ENCODE results near the gene METTL16.

Gene METTL16

DNA sequence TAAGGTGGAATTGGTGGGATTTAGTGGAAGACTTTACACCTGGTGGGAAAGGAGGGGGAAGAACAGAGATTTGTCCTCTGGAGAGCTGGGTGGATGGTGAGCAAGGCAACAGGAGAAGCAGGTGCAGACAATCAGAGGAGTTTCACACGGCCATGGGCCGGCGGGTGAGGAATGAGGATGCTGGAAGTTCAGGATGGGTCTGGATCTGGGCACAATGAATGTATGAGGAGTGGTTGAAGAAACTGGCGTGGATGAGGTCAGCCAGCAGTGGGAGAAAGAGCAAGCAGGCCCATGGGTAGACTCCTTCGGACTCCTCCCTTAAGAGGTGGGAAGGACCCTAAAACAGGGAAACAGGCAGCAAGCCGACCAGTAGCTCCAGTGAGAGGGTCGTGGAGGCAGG lies 100.7 kb downstream of the METTL16 start:
- no peak for DNase-seq

GRCh38 chr17:2406903-2407790 lies 104.5 kb downstream of the METTL16 start:
- no peak for DNase-seq

DNA sequence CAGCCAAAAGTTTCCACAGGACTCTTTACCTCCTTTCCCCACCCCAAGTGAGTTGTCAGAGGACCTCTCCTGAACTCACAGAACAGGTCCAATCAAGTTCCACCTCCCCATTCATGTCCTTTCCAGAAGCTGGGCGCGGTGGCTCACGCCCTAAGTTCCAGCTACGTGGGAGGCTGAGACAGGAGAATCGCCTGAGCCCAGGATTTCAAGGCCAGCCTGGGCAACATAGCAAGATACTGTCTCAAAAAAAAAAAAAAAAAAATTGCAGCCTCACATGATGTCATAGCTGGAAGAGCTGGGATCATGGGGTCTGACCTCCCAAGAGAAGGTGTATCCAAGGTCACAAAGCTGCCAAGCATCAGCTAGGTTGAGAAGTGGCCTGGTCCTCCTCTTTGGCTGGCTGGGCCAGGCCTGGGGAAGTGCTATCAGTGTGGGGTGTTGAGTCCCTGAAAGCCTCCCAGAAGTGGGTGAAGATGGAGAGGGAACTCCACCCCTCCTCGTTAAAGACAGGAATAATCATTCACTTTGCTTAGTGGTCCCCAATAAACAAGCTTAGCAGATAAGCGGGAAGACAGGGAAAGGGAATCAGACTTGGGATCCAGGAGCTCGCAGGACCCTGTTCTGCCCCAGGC lies 105.3 kb downstream of the METTL16 start:
- no peak for DNase-seq

GRCh38 chr17:2405247-2405926 lies 106.3 kb downstream of the METTL16 start:
- DNase-seq: no peak

GRCh38 chr17:2403044-2403443 lies 108.6 kb downstream of the METTL16 start:
- no peak for DNase-seq

DNA sequence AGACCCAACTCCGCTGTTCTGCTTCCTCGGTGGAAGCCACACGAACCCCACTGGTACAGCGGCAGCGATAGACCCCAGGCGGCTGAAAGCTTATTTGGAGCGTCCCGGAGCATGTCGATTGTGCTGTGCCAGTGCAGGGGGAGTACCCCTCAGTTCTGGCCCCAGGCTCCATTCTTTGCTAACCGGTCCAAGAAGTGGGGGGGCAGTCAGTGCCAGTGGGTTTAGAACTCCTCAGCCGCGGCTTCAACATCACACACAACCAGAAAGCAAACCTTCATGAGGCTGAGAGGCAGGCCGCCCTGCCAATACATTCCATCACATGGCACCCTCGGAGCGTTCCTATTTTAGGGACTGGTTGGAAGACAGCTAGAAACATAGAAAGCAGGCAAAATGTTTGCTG lies 109.1 kb downstream of the METTL16 start:
- no peak for DNase-seq

- peak; percentile 99 for DNase-seq
Observed at GRCh38 chr17:2401426-2402221, 110.1 kb downstream of the METTL16 start.

GRCh38 chr17:2400877-2401425 lies 110.7 kb downstream of the METTL16 start, which contains the start of gene MNT:
Gene MNT (minus strand): TSS chr17:2401060. CDS start chr17:2400712, 348 bp downstream.
- peak; percentile 92 for DNase-seq

GRCh38 chr17:2400474-2400866 lies 111.2 kb downstream of the METTL16 start:
- peak; percentile 62 for DNase-seq

GRCh38 chr17:2399572-2400473 lies 111.9 kb downstream of the METTL16 start:
- DNase-seq: peak; percentile 94

DNA sequence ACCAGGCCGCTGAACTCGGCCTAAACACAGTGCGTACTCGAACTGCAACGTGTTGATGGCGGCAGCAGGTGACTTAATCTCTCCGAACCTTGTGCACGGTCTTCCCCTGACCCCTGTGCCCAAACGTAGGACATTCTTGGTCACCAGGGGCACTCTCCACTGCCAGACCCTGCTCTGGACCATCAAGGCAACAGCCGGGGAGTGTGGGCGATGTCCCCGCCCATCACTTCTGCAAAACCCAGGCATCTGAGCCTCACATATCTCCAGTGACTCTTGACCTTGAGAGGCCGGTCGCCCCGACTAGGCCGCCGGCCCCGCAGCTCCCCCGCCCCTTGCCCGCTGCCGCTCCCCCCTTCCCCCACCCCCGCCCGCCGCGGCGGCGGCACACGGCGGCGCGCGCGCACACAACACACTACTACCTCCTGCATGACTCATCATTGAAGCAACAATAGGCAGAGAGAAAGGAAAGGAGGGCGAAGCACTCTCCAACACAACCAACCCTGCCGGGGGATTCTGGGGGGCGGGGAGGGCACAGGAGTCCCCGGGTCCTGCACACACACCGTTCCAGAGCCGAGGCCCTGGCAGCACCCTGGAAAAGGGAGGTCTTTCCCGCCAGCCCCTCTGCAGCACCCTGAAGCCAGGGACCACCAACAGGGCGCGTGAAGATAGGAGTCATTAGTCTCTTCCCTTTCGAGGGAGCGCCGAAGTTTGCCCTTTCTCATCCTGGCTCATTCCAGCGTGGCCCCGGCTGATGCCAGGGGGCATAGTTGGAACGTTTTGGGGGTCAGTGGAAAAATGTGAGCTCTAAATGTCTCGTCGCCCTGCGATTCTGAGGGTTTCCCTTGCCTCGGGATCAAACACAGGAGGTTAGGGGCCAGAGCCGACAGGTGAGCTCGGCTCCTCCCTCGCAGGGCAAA lies 112.8 kb downstream of the METTL16 start:
- peak; percentile 64 for DNase-seq

DNA sequence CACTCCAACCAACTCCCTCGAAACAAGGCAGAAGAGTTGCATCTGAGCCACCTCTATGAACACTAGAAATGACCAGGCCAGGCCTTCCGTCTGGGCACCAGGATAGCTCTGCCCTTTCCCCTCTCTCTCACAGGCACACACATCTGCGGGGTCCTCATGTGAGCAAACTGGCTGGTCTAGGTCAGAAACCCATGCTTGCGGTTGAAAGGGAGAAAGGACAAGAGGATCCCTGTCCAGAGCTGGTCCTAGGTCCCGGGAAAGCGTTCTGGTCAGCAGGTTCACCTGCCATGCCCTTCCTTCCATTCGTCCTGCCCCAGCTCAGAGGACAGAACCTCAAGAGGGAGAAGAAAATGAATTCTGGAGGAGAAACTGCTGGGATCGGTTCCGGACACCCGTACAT lies 113.5 kb downstream of the METTL16 start:
- DNase-seq: no peak

DNA sequence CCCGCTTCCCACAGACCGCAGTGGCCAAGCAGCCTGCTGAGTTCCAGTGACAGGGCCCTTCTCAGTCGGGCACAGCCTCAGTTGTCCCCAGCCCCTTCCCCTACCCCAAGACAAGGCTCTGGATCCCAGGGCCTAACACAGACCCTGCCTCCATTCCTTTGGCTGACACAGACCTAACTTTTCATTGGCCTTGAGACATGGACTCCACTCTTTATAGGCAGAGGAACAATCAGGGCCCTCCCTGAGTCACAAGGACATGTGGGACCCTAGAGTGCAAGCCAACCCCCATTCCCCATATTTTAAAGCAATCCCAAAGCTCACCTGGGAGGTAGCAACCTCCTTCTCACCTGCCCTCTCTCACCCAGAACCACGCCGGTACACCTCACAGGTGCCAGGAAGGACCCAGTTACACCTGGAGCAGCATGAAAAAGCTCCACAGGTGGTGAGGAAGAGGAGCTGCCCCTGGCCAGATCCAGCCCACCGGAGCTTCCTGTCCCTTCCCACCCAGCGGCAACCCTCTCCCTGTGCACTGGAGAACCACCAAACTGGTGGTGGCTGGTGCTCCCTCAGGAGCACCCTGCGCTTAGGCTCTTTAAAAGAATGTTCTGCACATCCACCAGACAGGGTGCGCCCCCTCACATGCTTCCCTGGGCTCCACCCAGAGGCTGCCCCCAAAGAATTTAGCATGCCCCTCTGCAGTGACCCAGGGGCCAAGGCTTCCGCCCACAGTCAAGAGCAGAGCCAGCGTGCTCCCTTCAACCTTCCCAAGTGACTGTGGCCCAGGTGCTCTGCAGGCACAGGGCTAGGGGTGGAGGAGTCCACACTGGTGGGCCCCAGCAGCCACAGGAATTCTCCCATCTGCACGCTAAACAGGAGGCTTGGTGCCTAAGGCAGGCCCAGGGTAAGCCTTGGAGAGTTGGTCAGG lies 114.2 kb downstream of the METTL16 start:
- no peak for DNase-seq

- DNase-seq: peak; percentile 48
Observed at GRCh38 chr17:2396568-2397246, 115.0 kb downstream of the METTL16 start.

GRCh38 chr17:2396192-2396567 lies 115.5 kb downstream of the METTL16 start:
- DNase-seq: no peak

DNA sequence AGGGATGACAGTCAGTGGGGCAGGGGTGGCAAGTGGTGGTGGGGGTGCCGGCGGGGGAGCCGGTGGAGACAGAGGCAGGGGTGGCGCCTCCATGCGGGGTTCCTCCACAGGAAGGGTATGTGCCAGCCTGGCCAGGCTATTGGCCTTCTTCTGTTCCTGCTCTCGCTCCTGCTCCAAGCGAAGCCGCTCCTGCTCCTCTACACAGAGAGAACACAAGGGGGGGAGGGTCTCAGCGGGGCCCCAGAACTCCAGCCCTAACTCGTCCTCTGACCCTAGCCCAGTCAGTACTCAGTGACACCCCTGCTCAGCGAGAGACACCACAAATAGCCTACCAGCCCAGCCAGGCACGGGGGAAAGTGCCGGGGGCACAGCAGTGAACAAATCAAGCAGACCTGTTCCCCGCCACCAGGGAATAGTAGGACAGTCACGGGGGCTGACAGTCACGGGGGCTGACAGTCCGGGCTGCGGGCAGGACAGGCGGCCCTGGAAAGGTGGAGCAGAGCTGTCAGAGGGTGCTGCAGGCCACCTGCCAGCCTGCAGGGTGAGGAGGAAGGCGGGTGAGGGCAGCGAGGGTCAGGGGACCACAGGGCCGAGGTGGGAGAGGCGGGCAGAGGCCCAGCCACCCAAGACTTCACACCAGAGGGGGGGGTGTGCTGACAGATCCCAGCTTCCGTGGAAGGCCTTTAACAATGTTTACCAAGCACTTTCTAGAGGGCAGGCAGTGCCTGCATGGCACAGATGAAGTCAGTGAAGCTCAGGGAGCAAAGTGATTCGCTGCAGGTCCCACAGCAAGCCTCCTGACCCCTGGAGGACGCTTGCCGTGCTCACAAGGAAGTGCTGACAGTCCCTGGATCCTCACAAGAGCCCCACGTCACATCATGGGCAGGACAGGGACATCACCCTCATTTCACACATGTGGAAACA lies 116.2 kb downstream of the METTL16 start:
- no peak for DNase-seq

GRCh38 chr17:2394775-2395201 lies 116.9 kb downstream of the METTL16 start:
- DNase-seq: no peak
